Gastrocnemius medialis (tissue), 4 donors: Measurements from ENCODE around the gene EIF4A2.

Experiments
- CTCF ChIP-seq, 5 experiments: fragments of 450-650 bp in 3 of 5; fragments of 200-600 bp in 2 of 5; sonication (generic) in 2 of 5; IDR thresholded peaks in 4 of 5; conservative IDR thresholded peaks in 1 of 5; 1 replicate in 4 of 5; 2 replicates in 1 of 5; pipeline ENCODE4 v1.5.1; 2016 to 2019; ENCODE audit warnings: antibody characterized with exemption in 5 of 5, mild to moderate bottlenecking in 3 of 5, moderate library complexity in 3 of 5
- POLR2A ChIP-seq, 2 donors: fragments of 450-650 bp; IDR thresholded peaks; one replicate each; pipeline ENCODE4 v1.6.1; 2017; ENCODE audit warnings: antibody characterized with exemption in 2 of 2, mild to moderate bottlenecking in 2 of 2, moderate library complexity in 2 of 2

- TF ChIP-seq POLR2A (IDR thresholded peaks at IDR 0.05) = no peak
- no peak for TF ChIP-seq CTCF (IDR thresholded peaks at IDR 0.05 in 4 of 5, conservative IDR thresholded peaks at IDR 0.05 in 1 of 5)
These were observed 32.1 kb downstream of the EIF4A2 start for GRCh38 chr3:186815435-186815834.
